ENCODE data around the gene SYT2. TPM values are rescaled to one million over a fixed set of nuclear protein-coding genes. Genes with fewer than 3 reads are reported as not detected.

Gene SYT2
- total and polyA plus RNA-seq, 10 of the 15 experiments (the other 5 are each of a cell fraction or from before 2014, with no cell fraction given) = not detected

DNA sequence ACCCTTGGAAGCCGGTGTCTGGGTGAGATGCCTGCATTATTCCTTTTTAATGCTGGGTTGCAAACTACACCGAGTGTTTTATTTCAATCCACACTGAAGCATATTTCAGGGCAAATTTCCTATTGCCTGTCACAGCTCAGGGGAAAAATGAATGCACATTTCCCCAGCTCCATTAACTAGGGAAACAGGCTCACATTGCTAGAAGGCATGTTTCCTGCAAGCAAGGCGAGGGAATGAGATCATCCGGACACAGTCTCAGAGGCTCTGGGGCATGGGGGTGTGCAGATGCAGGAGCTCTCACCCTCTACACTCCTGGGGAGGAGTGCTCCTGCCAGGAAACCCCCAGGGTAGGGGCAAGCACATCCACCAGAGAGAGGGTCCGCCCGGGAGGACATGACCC lies 24.6 kb downstream of the SYT2 start:
- H3K9me3 ChIP-seq (replicated peaks; ENCODE audit: control insufficient read depth, insufficient read depth, low read length) = no peaks in the 10 kb centered on the region
- H3K36me3 ChIP-seq (ENCODE audit: control insufficient read depth in 2 of 2, insufficient read depth in 2 of 2, low read length in 1 of 2) = no peaks in the 10 kb centered on the region
- 32% methylated on average over 6 of the region's 6 CpGs for WGBS (ENCODE audit: insufficient coverage, insufficient replicate concordance, low lambda C conversion rate, missing lambda C conversion rate)
- intact Hi-C loops (cut with micrococcal nuclease; ENCODE audit: unreplicated experiment) (no loop called here), in situ Hi-C loops (cut with MboI) (no loop called here)
- no peak overlapping the region for H3K27ac ChIP-seq (ENCODE audit: control insufficient read depth, insufficient read depth)
- H4K20me1 ChIP-seq (ENCODE audit: control insufficient read depth, insufficient read depth) = no peaks in the 10 kb centered on the region
- no peaks in the 10 kb centered on the region for H3K79me2 ChIP-seq (ENCODE audit: control insufficient read depth, insufficient read depth, low read length)
- FAIRE-seq = no peak
- H3K9ac ChIP-seq (ENCODE audit: control insufficient read depth, insufficient read depth, low read length) = no peak overlapping the region
- H3K4me1 ChIP-seq (ENCODE audit: control insufficient read depth, insufficient read depth, low read length) = no peaks in the 10 kb centered on the region
- ChIA-PET CTCF (no interaction called here), RAD21 (ENCODE audit: unreplicated experiment) (no interaction called here), SMC1A (ENCODE audit: uncharacterized antibody, unreplicated experiment) (no interaction called here), POLR2A (no interaction called here)
- H2AFZ ChIP-seq (ENCODE audit: control insufficient read depth, low read depth, low read length) = no peak overlapping the region
- H3K4me3 ChIP-seq = no peak overlapping the region
- DNase-seq (ENCODE audit: low read depth, low spot score) = no peak
- H3K4me2 ChIP-seq (ENCODE audit: control insufficient read depth, insufficient read depth) = no peak overlapping the region
- ATAC-seq = no peak
- H3K27me3 ChIP-seq (replicated peaks in 1 of 2; ENCODE audit: control insufficient read depth in 2 of 2, insufficient read depth in 2 of 2, low read length in 1 of 2) = peaks cover 1 to 2% of the 10 kb centered on the region in 2 experiments; a peak in 3 of 4 replicates
- BruUV-seq (replicated peaks) = no TSS peak
- TF ChIP-seq ZSCAN29 (IDR thresholded peaks at IDR 0.05) = no peak
- TF ChIP-seq, protein P1, sequence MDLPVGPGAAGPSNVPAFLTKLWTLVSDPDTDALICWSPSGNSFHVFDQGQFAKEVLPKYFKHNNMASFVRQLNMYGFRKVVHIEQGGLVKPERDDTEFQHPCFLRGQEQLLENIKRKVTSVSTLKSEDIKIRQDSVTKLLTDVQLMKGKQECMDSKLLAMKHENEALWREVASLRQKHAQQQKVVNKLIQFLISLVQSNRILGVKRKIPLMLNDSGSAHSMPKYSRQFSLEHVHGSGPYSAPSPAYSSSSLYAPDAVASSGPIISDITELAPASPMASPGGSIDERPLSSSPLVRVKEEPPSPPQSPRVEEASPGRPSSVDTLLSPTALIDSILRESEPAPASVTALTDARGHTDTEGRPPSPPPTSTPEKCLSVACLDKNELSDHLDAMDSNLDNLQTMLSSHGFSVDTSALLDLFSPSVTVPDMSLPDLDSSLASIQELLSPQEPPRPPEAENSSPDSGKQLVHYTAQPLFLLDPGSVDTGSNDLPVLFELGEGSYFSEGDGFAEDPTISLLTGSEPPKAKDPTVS (IDR thresholded peaks at IDR 0.05; ENCODE audit: low read depth, low read length) = no peak
- TF ChIP-seq NBN (IDR thresholded peaks at IDR 0.05) = no peak
- TF ChIP-seq, protein P2, sequence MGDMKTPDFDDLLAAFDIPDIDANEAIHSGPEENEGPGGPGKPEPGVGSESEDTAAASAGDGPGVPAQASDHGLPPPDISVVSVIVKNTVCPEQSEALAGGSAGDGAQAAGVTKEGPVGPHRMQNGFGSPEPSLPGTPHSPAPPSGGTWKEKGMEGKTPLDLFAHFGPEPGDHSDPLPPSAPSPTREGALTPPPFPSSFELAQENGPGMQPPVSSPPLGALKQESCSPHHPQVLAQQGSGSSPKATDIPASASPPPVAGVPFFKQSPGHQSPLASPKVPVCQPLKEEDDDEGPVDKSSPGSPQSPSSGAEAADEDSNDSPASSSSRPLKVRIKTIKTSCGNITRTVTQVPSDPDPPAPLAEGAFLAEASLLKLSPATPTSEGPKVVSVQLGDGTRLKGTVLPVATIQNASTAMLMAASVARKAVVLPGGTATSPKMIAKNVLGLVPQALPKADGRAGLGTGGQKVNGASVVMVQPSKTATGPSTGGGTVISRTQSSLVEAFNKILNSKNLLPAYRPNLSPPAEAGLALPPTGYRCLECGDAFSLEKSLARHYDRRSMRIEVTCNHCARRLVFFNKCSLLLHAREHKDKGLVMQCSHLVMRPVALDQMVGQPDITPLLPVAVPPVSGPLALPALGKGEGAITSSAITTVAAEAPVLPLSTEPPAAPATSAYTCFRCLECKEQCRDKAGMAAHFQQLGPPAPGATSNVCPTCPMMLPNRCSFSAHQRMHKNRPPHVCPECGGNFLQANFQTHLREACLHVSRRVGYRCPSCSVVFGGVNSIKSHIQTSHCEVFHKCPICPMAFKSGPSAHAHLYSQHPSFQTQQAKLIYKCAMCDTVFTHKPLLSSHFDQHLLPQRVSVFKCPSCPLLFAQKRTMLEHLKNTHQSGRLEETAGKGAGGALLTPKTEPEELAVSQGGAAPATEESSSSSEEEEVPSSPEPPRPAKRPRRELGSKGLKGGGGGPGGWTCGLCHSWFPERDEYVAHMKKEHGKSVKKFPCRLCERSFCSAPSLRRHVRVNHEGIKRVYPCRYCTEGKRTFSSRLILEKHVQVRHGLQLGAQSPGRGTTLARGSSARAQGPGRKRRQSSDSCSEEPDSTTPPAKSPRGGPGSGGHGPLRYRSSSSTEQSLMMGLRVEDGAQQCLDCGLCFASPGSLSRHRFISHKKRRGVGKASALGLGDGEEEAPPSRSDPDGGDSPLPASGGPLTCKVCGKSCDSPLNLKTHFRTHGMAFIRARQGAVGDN (IDR thresholded peaks at IDR 0.05) = no peak
- no peak for TF ChIP-seq RAD51 (IDR thresholded peaks at IDR 0.05)
- TF ChIP-seq, protein P3, sequence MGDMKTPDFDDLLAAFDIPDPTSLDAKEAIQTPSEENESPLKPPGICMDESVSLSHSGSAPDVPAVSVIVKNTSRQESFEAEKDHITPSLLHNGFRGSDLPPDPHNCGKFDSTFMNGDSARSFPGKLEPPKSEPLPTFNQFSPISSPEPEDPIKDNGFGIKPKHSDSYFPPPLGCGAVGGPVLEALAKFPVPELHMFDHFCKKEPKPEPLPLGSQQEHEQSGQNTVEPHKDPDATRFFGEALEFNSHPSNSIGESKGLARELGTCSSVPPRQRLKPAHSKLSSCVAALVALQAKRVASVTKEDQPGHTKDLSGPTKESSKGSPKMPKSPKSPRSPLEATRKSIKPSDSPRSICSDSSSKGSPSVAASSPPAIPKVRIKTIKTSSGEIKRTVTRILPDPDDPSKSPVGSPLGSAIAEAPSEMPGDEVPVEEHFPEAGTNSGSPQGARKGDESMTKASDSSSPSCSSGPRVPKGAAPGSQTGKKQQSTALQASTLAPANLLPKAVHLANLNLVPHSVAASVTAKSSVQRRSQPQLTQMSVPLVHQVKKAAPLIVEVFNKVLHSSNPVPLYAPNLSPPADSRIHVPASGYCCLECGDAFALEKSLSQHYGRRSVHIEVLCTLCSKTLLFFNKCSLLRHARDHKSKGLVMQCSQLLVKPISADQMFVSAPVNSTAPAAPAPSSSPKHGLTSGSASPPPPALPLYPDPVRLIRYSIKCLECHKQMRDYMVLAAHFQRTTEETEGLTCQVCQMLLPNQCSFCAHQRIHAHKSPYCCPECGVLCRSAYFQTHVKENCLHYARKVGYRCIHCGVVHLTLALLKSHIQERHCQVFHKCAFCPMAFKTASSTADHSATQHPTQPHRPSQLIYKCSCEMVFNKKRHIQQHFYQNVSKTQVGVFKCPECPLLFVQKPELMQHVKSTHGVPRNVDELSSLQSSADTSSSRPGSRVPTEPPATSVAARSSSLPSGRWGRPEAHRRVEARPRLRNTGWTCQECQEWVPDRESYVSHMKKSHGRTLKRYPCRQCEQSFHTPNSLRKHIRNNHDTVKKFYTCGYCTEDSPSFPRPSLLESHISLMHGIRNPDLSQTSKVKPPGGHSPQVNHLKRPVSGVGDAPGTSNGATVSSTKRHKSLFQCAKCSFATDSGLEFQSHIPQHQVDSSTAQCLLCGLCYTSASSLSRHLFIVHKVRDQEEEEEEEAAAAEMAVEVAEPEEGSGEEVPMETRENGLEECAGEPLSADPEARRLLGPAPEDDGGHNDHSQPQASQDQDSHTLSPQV (IDR thresholded peaks at IDR 0.05) = no peak
- no peak for TF ChIP-seq IKZF1 (conservative IDR thresholded peaks at IDR 0.05)
- TF ChIP-seq, protein P4, sequence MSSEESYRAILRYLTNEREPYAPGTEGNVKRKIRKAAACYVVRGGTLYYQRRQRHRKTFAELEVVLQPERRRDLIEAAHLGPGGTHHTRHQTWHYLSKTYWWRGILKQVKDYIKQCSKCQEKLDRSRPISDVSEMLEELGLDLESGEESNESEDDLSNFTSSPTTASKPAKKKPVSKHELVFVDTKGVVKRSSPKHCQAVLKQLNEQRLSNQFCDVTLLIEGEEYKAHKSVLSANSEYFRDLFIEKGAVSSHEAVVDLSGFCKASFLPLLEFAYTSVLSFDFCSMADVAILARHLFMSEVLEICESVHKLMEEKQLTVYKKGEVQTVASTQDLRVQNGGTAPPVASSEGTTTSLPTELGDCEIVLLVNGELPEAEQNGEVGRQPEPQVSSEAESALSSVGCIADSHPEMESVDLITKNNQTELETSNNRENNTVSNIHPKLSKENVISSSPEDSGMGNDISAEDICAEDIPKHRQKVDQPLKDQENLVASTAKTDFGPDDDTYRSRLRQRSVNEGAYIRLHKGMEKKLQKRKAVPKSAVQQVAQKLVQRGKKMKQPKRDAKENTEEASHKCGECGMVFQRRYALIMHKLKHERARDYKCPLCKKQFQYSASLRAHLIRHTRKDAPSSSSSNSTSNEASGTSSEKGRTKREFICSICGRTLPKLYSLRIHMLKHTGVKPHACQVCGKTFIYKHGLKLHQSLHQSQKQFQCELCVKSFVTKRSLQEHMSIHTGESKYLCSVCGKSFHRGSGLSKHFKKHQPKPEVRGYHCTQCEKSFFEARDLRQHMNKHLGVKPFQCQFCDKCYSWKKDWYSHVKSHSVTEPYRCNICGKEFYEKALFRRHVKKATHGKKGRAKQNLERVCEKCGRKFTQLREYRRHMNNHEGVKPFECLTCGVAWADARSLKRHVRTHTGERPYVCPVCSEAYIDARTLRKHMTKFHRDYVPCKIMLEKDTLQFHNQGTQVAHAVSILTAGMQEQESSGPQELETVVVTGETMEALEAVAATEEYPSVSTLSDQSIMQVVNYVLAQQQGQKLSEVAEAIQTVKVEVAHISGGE (CRISPR knock-in tag; IDR thresholded peaks at IDR 0.05) = no peak
- TF ChIP-seq SIX5 (IDR thresholded peaks at IDR 0.05; ENCODE audit: low read depth, low read length, severe bottlenecking) = no peak
- TF ChIP-seq, protein P5, sequence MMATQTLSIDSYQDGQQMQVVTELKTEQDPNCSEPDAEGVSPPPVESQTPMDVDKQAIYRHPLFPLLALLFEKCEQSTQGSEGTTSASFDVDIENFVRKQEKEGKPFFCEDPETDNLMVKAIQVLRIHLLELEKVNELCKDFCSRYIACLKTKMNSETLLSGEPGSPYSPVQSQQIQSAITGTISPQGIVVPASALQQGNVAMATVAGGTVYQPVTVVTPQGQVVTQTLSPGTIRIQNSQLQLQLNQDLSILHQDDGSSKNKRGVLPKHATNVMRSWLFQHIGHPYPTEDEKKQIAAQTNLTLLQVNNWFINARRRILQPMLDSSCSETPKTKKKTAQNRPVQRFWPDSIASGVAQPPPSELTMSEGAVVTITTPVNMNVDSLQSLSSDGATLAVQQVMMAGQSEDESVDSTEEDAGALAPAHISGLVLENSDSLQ (IDR thresholded peaks at IDR 0.05) = no peak
